ENCODE measurements around the gene PROCA1. TPM values are rescaled to one million over a fixed set of nuclear protein-coding genes. Genes with fewer than 3 reads are reported as not detected.

The PROCA1 gene
- total and polyA plus RNA-seq, 2 of the 8 experiments (the other 6 are each of a cell fraction or from before 2014, with no cell fraction given): 21.2 to 26.3 TPM

- TF ChIP-seq CHD7 (IDR thresholded peaks at IDR 0.05; ENCODE audit: insufficient replicate concordance, low read length) (no peak), EGR1 (IDR thresholded peaks at IDR 0.05; ENCODE audit: borderline replicate concordance, low read depth, low read length) (no peak), SRF (IDR thresholded peaks at IDR 0.05; ENCODE audit: low read depth, low read length) (no peak), SIX5 (IDR thresholded peaks at IDR 0.05; ENCODE audit: low read depth, low read length) (no peak), CHD2 (IDR thresholded peaks at IDR 0.05; ENCODE audit: low read length) (no peak), CBX5 (IDR thresholded peaks at IDR 0.05; ENCODE audit: low read depth, low read length) (no peak), POLR2AphosphoS5 (IDR thresholded peaks at IDR 0.05; ENCODE audit: low read depth, low read length) (peak; percentile 23; the same call in 1 of the 2 replicates), YY1 (IDR thresholded peaks at IDR 0.05; ENCODE audit: low read depth, low read length) (no peak), SIN3A (conservative IDR thresholded peaks at IDR 0.05 in 1 of 2, IDR thresholded peaks at IDR 0.05 in 1 of 2; ENCODE audit: low read depth in 1 of 2, low read length in 2 of 2) (no peak), CBX8 (IDR thresholded peaks at IDR 0.05; ENCODE audit: borderline replicate concordance, low read depth, low read length) (no peak), SP1 (IDR thresholded peaks at IDR 0.05; ENCODE audit: low read depth, low read length) (no peak)
Measured at GRCh38 chr17:28702026-28702751, 9.5 kb downstream of the PROCA1 start (continued).
